Measurements from ENCODE around the gene OR1E1.
"Not testable (repeated sequence)": the region's sequence is repeated elsewhere in the genome, so short reads cannot be mapped to it uniquely, and the experiment has no call there.

OR1E1 gene

GRCh38 chr17:3385869-3386816 lies 12.1 kb downstream of the OR1E1 start, which contains the start of gene OR3A2:
Gene OR3A2, minus strand, starts transcription at chr17:3386308.
- TF ChIP-seq CTCF (IDR thresholded peaks at IDR 0.05; ENCODE audit: insufficient read depth, low read depth, low read length, missing control alignments): peak; percentile 24
- H3K4me3 ChIP-seq (ENCODE audit: low read depth, low read length): peak within 1 kb of the TSS; percentile 74
- peak; percentile 90 for DNase-seq (ENCODE audit: low read depth)

- no peak overlapping the region for H3K4me3 ChIP-seq (ENCODE audit: low read depth, low read length)
- DNase-seq (ENCODE audit: low read depth): no peak
- TF ChIP-seq CTCF (IDR thresholded peaks at IDR 0.05; ENCODE audit: insufficient read depth, low read depth, low read length, missing control alignments): no peak
Observed at GRCh38 chr17:3381957-3382356, 16.3 kb downstream of the OR1E1 start.

- H3K4me3 ChIP-seq (ENCODE audit: low read depth, low read length): no peak overlapping the region
- no peak for TF ChIP-seq CTCF (IDR thresholded peaks at IDR 0.05; ENCODE audit: insufficient read depth, low read depth, low read length, missing control alignments)
- no peak for DNase-seq (ENCODE audit: low read depth)
Observed at GRCh38 chr17:3378321-3378720, 19.9 kb downstream of the OR1E1 start.

GRCh38 chr17:3371167-3371566 lies 27.0 kb downstream of the OR1E1 start:
- H3K4me3 ChIP-seq (ENCODE audit: low read depth, low read length); DNase-seq (ENCODE audit: low read depth): not testable (repeated sequence)

Data from GM12865 (cell line).